Esophagus mucosa (tissue), 1 donor: ENCODE results near the gene PSD4. TPM values are rescaled to one million over a fixed set of nuclear protein-coding genes. Genes with fewer than 3 reads are reported as not detected.

Experiments used
- ATAC-seq: fragments of 200-7000 bp; cut with Tn5 transposase; one replicate; pipeline ENCODE4 v1.9.1; 2020
- total RNA-seq: library from RNA; stranded (reverse); gene quantifications from one replicate; pipeline ENCODE4 v1.2.4, GENCODE V29; 2023
- donor health status: DM: yes; HTN: yes; CAD: no.

PSD4 gene
- total RNA-seq, 1 donor from 2014 or later: 38.6 TPM

- no peak for ATAC-seq
Measured at GRCh38 chr2:113207021-113207420, 33.2 kb downstream of the PSD4 start.

- no peak for ATAC-seq
Measured at GRCh38 chr2:113208396-113208795, 34.6 kb downstream of the PSD4 start.

GRCh38 chr2:113209011-113209645, 35.4 kb downstream of the PSD4 start:
- ATAC-seq: no peak

- peak; percentile 14 for ATAC-seq
Measured at GRCh38 chr2:113209646-113210171, 35.9 kb downstream of the PSD4 start.

- peak; percentile 84 for ATAC-seq
Measured at GRCh38 chr2:113211226-113212105, 37.7 kb downstream of the PSD4 start.

GRCh38 chr2:113212245-113213060, 38.7 kb downstream of the PSD4 start:
- ATAC-seq: no peak

GRCh38 chr2:113213061-113213930, 39.5 kb downstream of the PSD4 start:
- ATAC-seq: no peak

GRCh38 chr2:113214141-113214540, 40.4 kb downstream of the PSD4 start:
- ATAC-seq: no peak

- no peak for ATAC-seq
Measured at GRCh38 chr2:113215056-113215455, 41.3 kb downstream of the PSD4 start.

- no peak for ATAC-seq
Measured at GRCh38 chr2:113216321-113216720, 42.5 kb downstream of the PSD4 start.

GRCh38 chr2:113216891-113217454, 43.2 kb downstream of the PSD4 start:
- no peak for ATAC-seq

GRCh38 chr2:113217455-113218282, 43.9 kb downstream of the PSD4 start:
- ATAC-seq: peak; percentile 15

- ATAC-seq: no peak
Measured at GRCh38 chr2:113218283-113219091, 44.7 kb downstream of the PSD4 start.

- ATAC-seq: no peak
Measured at GRCh38 chr2:113219092-113219441, 45.3 kb downstream of the PSD4 start.

- ATAC-seq: no peak
Measured at GRCh38 chr2:113219525-113219888, 45.7 kb downstream of the PSD4 start.

GRCh38 chr2:113219889-113220641, 46.3 kb downstream of the PSD4 start:
- ATAC-seq: peak; percentile 83

- no peak for ATAC-seq
Measured at GRCh38 chr2:113220970-113221708, 47.4 kb downstream of the PSD4 start.

GRCh38 chr2:113221846-113222245, 48.1 kb downstream of the PSD4 start:
- ATAC-seq: no peak
